Measurements from ENCODE around the gene KIF26B.
A peak's percentile ranks its signal among the peaks of the same experiment; 100 is the strongest.
"Not testable (repeated sequence)": the region's sequence is repeated elsewhere in the genome, so short reads cannot be mapped to it uniquely, and the experiment has no call there.

The KIF26B gene

GRCh38 chr1:245685111-245685810, 530.5 kb downstream of the KIF26B start:
- DNase-seq (ENCODE audit: low spot score), result no peak

GRCh38 chr1:245686006-245686405, 531.2 kb downstream of the KIF26B start:
- no peak for DNase-seq (ENCODE audit: low spot score)

GRCh38 chr1:245686446-245687030, 531.8 kb downstream of the KIF26B start:
- DNase-seq (ENCODE audit: low spot score), result no peak

- DNase-seq (ENCODE audit: low spot score), result no peak
Observed at GRCh38 chr1:245687152-245687635, 532.4 kb downstream of the KIF26B start.

GRCh38 chr1:245687636-245688535, 533.1 kb downstream of the KIF26B start:
- no peak for DNase-seq (ENCODE audit: low spot score)

GRCh38 chr1:245688536-245689453, 534.0 kb downstream of the KIF26B start:
- no peak for DNase-seq (ENCODE audit: low spot score)

GRCh38 chr1:245690156-245690690, 535.4 kb downstream of the KIF26B start:
- no peak for DNase-seq (ENCODE audit: low spot score)

- DNase-seq (ENCODE audit: low spot score), result no peak
Observed at GRCh38 chr1:245690946-245691541, 536.3 kb downstream of the KIF26B start.

GRCh38 chr1:245691897-245692296, 537.1 kb downstream of the KIF26B start:
- no peak for DNase-seq (ENCODE audit: low spot score)

- no peak for DNase-seq (ENCODE audit: low spot score)
Observed at GRCh38 chr1:245692318-245692717, 537.5 kb downstream of the KIF26B start.

GRCh38 chr1:245693116-245693793, 538.5 kb downstream of the KIF26B start:
- no peak for DNase-seq (ENCODE audit: low spot score)

GRCh38 chr1:245693941-245694752, 539.4 kb downstream of the KIF26B start:
- DNase-seq (ENCODE audit: low spot score), result no peak

GRCh38 chr1:245694753-245695195, 540.0 kb downstream of the KIF26B start:
- DNase-seq (ENCODE audit: low spot score), result no peak

- no peak for DNase-seq (ENCODE audit: low spot score)
Observed at GRCh38 chr1:245695211-245695610, 540.4 kb downstream of the KIF26B start.

- not testable (repeated sequence) for DNase-seq (ENCODE audit: low spot score)
Observed at GRCh38 chr1:245695701-245696100, 540.9 kb downstream of the KIF26B start.

GRCh38 chr1:245698116-245698515, 543.3 kb downstream of the KIF26B start:
- DNase-seq (ENCODE audit: low spot score), result no peak

GRCh38 chr1:245698860-245699259, 544.1 kb downstream of the KIF26B start:
- DNase-seq (ENCODE audit: low spot score), result peak; percentile 6

- DNase-seq (ENCODE audit: low spot score), result no peak
Observed at GRCh38 chr1:245700631-245701030, 545.8 kb downstream of the KIF26B start.

- no peak for DNase-seq (ENCODE audit: low spot score)
Observed at GRCh38 chr1:245701631-245702030, 546.8 kb downstream of the KIF26B start.

Data from NAMALWA (cell line).